Retinal pigment epithelial cell (primary cell): ENCODE measurements around the gene CEND1.

ENCODE experiments used
- DNase-seq: peaks from one replicate; pipeline ENCODE4 v3.0.0-alpha.2; 2010; ENCODE audit warnings: low read depth
- H3K4me3 ChIP-seq: 2 replicates; pipeline ENCODE4 v1.5.1; 2011; ENCODE audit warnings: mild to moderate bottlenecking, low read length, control low read depth, moderate library complexity
- CTCF ChIP-seq: conservative IDR thresholded peaks from 2 replicates; pipeline ENCODE4 v1.5.1; 2011; ENCODE audit warnings: low read depth, low read length, control low read depth, inconsistent platforms

Gene CEND1

GRCh38 chr11:773830-774229 lies 16.1 kb downstream of the CEND1 start:
- H3K4me3 ChIP-seq, result no peak overlapping the region
- TF ChIP-seq CTCF, result no peak
- DNase-seq, result no peak

- no peak for TF ChIP-seq CTCF
- H3K4me3 ChIP-seq, result no peak overlapping the region
- DNase-seq, result no peak
These were observed 16.5 kb downstream of the CEND1 start for GRCh38 chr11:773425-773824.

- no peak overlapping the region for H3K4me3 ChIP-seq
- no peak for TF ChIP-seq CTCF
- DNase-seq, result no peak
These were observed 17.2 kb downstream of the CEND1 start for GRCh38 chr11:772429-773390.

- H3K4me3 ChIP-seq, result no peak overlapping the region
- no peak for DNase-seq
- TF ChIP-seq CTCF, result no peak
These were observed 18.2 kb downstream of the CEND1 start for GRCh38 chr11:771617-772204.

GRCh38 chr11:770642-771616 lies 19.0 kb downstream of the CEND1 start:
- no peak for DNase-seq
- no peak overlapping the region for H3K4me3 ChIP-seq
- no peak for TF ChIP-seq CTCF

GRCh38 chr11:769887-770641 lies 19.8 kb downstream of the CEND1 start:
- no peak for DNase-seq
- no peak for TF ChIP-seq CTCF
- H3K4me3 ChIP-seq, result no peak overlapping the region
